IMR-90 (cell line): ENCODE data around the gene RASL11A. TPM values are rescaled to one million over a fixed set of nuclear protein-coding genes. Genes with fewer than 3 reads are reported as not detected.

Source experiments
- ATAC-seq: fragments of 200-7000 bp; cut with Tn5 transposase; 2 replicates; pipeline ENCODE4 v1.9.1; 2020; ENCODE audit warnings: low read depth, mild to moderate bottlenecking, moderate library complexity
- BruUV-seq: library from RNA; stranded (reverse); fragments of 400-500 nt; replicated peaks from 2 replicates; lab custom pipeline; 2021; lab: Mats Ljungman, UMichigan
- CTCF ChIA-PET: fragments of 300-600 bp; formaldehyde crosslinking; extraction: SDS; loops from one replicate; lab custom pipeline; 2021; ENCODE audit warnings: antibody characterized with exemption; lab: Yijun Ruan, JAX
- POLR2A ChIA-PET: fragments of 300-600 bp; sonication (Branson Sonifier 250); formaldehyde crosslinking; loops from one replicate; lab custom pipeline; 2022; ENCODE audit warnings: antibody characterized with exemption; ENCODE audit not compliant: unreplicated experiment; lab: Charles Lee
- DNase-seq: peaks from one replicate; pipeline ENCODE4 v3.0.0; 2013
- H2AFZ ChIP-seq: replicated peaks from 2 replicates; pipeline ENCODE3; 2013; ENCODE audit warnings: low read length, mild to moderate bottlenecking; ENCODE audit not compliant: poor library complexity
- H2AK5ac ChIP-seq: 2 replicates; pipeline ENCODE4 v1.6.1; 2013; ENCODE audit warnings: low read depth, low read length, inconsistent platforms
- H2AK9ac ChIP-seq: replicated peaks from 2 replicates; pipeline ENCODE3; 2013; ENCODE audit warnings: mild to moderate bottlenecking, low read depth, low read length, moderate library complexity; ENCODE audit not compliant: poor library complexity
- H2BK120ac ChIP-seq: 2 replicates; pipeline ENCODE4 v1.6.1; 2013; ENCODE audit warnings: low read depth, low read length, inconsistent platforms
- H2BK15ac ChIP-seq: 3 replicates; pipeline ENCODE4 v1.6.1; 2013; ENCODE audit warnings: low read depth, low read length, inconsistent platforms
- H2BK20ac ChIP-seq: 2 replicates; pipeline ENCODE4 v1.6.1; 2013; ENCODE audit warnings: low read depth, mild to moderate bottlenecking, inconsistent platforms, low read length, moderate library complexity
- H2BK5ac ChIP-seq: 2 replicates; pipeline ENCODE4 v1.6.1; 2013; ENCODE audit warnings: mild to moderate bottlenecking, low read depth, low read length, inconsistent platforms; ENCODE audit not compliant: poor library complexity, severe bottlenecking
- H3K14ac ChIP-seq: replicated peaks from 2 replicates; pipeline ENCODE4 v1.6.1; 2013; ENCODE audit warnings: low read depth, low read length, inconsistent platforms
- H3K18ac ChIP-seq: 2 replicates; pipeline ENCODE4 v1.6.1; 2013; ENCODE audit warnings: low read depth, low read length, control low read depth
- H3K23ac ChIP-seq: 2 replicates; pipeline ENCODE4 v1.6.1; 2013; ENCODE audit warnings: low read depth, low read length, inconsistent platforms
- H3K27ac ChIP-seq: 2 replicates; pipeline ENCODE4 v1.5.1; 2013; ENCODE audit warnings: mild to moderate bottlenecking, control low read depth, low read length; ENCODE audit not compliant: insufficient read depth
- H3K27me3 ChIP-seq: 2 replicates; pipeline ENCODE4 v1.6.1; 2013; ENCODE audit warnings: low read length; ENCODE audit not compliant: control insufficient read depth, insufficient read depth
- H3K36me3 ChIP-seq: 2 replicates; pipeline ENCODE4 v1.6.1; 2013; ENCODE audit warnings: low read length, mixed read lengths; ENCODE audit not compliant: control insufficient read depth, insufficient read depth
- H3K4ac ChIP-seq: 2 replicates; pipeline ENCODE4 v1.6.1; 2013; ENCODE audit warnings: low read depth, low read length, inconsistent platforms
- H3K4me1 ChIP-seq: 2 replicates; pipeline ENCODE4 v1.6.1; 2013; ENCODE audit warnings: low read length, mixed read lengths; ENCODE audit not compliant: control insufficient read depth, insufficient read depth
- H3K4me2 ChIP-seq: 2 replicates; pipeline ENCODE4 v1.6.1; 2013; ENCODE audit warnings: low read depth, mild to moderate bottlenecking, control low read depth, low read length, moderate library complexity
- H3K4me3 ChIP-seq: 2 replicates; pipeline ENCODE4 v1.5.1; 2013; ENCODE audit warnings: low read depth, mild to moderate bottlenecking, control low read depth, low read length, moderate library complexity; ENCODE audit not compliant: insufficient read depth
- H3K56ac ChIP-seq: 2 replicates; pipeline ENCODE4 v1.6.1; 2013; ENCODE audit warnings: low read length, inconsistent platforms; ENCODE audit not compliant: insufficient read depth; ENCODE audit errors: extremely low read depth
- H3K79me1 ChIP-seq, 2 experiments: 2 replicates each; pipeline ENCODE4 v1.6.1; 2013; ENCODE audit warnings: low read length in 2 of 2, inconsistent platforms in 1 of 2, low read depth in 1 of 2
- H3K9ac ChIP-seq: 2 replicates; pipeline ENCODE4 v1.6.1; 2013; ENCODE audit warnings: low read depth, low read length, control low read depth
- H3K9me1 ChIP-seq: 2 replicates; pipeline ENCODE4 v1.6.1; 2013; ENCODE audit warnings: low read length, inconsistent platforms; ENCODE audit not compliant: insufficient read depth
- H3K9me3 ChIP-seq: 2 replicates; pipeline ENCODE4 v1.6.1; 2013; ENCODE audit warnings: low read length; ENCODE audit not compliant: control insufficient read depth, insufficient read depth
- H4K20me1 ChIP-seq: 2 replicates; pipeline ENCODE4 v1.6.1; 2013; ENCODE audit warnings: low read length, inconsistent platforms; ENCODE audit not compliant: insufficient read depth
- H4K5ac ChIP-seq: 2 replicates; pipeline ENCODE4 v1.6.1; 2013; ENCODE audit warnings: mild to moderate bottlenecking, low read depth, low read length, control low read depth
- H4K8ac ChIP-seq, 2 experiments: 2 replicates each; pipeline ENCODE4 v1.6.1; 2013; ENCODE audit warnings: low read depth in 2 of 2, low read length in 2 of 2, control low read depth in 1 of 2, inconsistent platforms in 1 of 2
- H4K91ac ChIP-seq: 2 replicates; pipeline ENCODE4 v1.6.1; 2013; ENCODE audit warnings: low read depth, low read length, inconsistent platforms; ENCODE audit not compliant: insufficient read depth
- BHLHE40 ChIP-seq: fragments of 150-350 bp; IDR thresholded peaks from 2 replicates; pipeline ENCODE4 v1.6.1; 2016; ENCODE audit warnings: mild to moderate bottlenecking, low read depth, low read length
- CEBPB ChIP-seq: IDR thresholded peaks from 2 replicates; pipeline ENCODE4 v1.6.1; 2012; ENCODE audit warnings: low read depth, low read length, improper control_type of control experiment
- CHD1 ChIP-seq: IDR thresholded peaks from 2 replicates; pipeline ENCODE4 v1.6.1; 2012; ENCODE audit warnings: low read depth, low read length, improper control_type of control experiment
- ELK1 ChIP-seq: fragments of 150-350 bp; IDR thresholded peaks from 2 replicates; pipeline ENCODE4 v1.6.1; 2016; ENCODE audit warnings: low read depth, mild to moderate bottlenecking, low read length, moderate library complexity, borderline replicate concordance
- FOS ChIP-seq: fragments of 150-350 bp; IDR thresholded peaks from 2 replicates; pipeline ENCODE4 v1.6.1; 2016; ENCODE audit warnings: low read depth, low read length
- MAFK ChIP-seq: IDR thresholded peaks from 2 replicates; pipeline ENCODE4 v1.6.1; 2012; ENCODE audit warnings: low read depth, low read length, improper control_type of control experiment
- MAZ ChIP-seq: IDR thresholded peaks from 2 replicates; pipeline ENCODE4 v1.6.1; 2012; ENCODE audit warnings: low read depth, mild to moderate bottlenecking, low read length, improper control_type of control experiment, moderate library complexity, borderline replicate concordance
- MXI1 ChIP-seq: IDR thresholded peaks from 2 replicates; pipeline ENCODE4 v1.6.1; 2012; ENCODE audit warnings: low read depth, mild to moderate bottlenecking, low read length, moderate library complexity, borderline replicate concordance
- NFE2L2 ChIP-seq: fragments of 150-350 bp; IDR thresholded peaks from 2 replicates; pipeline ENCODE4 v1.6.1; 2016; ENCODE audit warnings: low read depth, mild to moderate bottlenecking, low read length
- POLR2A ChIP-seq: IDR thresholded peaks from 2 replicates; pipeline ENCODE4 v1.6.1; 2012; ENCODE audit warnings: mild to moderate bottlenecking, low read depth, low read length
- RAD21 ChIP-seq: IDR thresholded peaks from 2 replicates; pipeline ENCODE4 v1.6.1; 2012; ENCODE audit warnings: low read length, improper control_type of control experiment
- RCOR1 ChIP-seq: IDR thresholded peaks from 2 replicates; pipeline ENCODE4 v1.6.1; 2012; ENCODE audit warnings: mild to moderate bottlenecking, low read length, improper control_type of control experiment; ENCODE audit not compliant: insufficient replicate concordance
- RFX5 ChIP-seq: IDR thresholded peaks from 2 replicates; pipeline ENCODE4 v1.8.0; 2012; ENCODE audit warnings: low read depth, mild to moderate bottlenecking, low read length, moderate library complexity
- SMC3 ChIP-seq: fragments of 150-350 bp; IDR thresholded peaks from 2 replicates; pipeline ENCODE4 v1.6.1; 2016; ENCODE audit warnings: low read depth, mild to moderate bottlenecking, antibody characterized with exemption, low read length, moderate library complexity
- USF2 ChIP-seq: fragments of 150-350 bp; IDR thresholded peaks from 2 replicates; pipeline ENCODE4 v1.6.1; 2017; ENCODE audit warnings: mild to moderate bottlenecking, antibody characterized with exemption, low read length, low read depth
- WGBS, 2 experiments: methylation state at CpG; one replicate each; pipeline versions ENCODE4 v1.1.5 to v1.1.7; 2013; ENCODE audit warnings: missing lambda C conversion rate in 2 of 2; ENCODE audit not compliant: insufficient read length in 1 of 2; ENCODE audit errors: extremely low coverage in 2 of 2; 5-methylcytosine and 5-hydroxymethylcytosine counted together
- dilution Hi-C: fragments of 300-500 bp; cut with HindIII; formaldehyde crosslinking; loops from one replicate; pipeline ENCODE4 v1.14.3; 2018; ENCODE audit warnings: low sequenced_read_pairs; ENCODE audit not compliant: unreplicated experiment
- in situ Hi-C: fragments of 300-500 bp; cut with MboI; formaldehyde crosslinking; loops from 3 replicates; pipeline ENCODE4 v1.14.3; 2019; ENCODE audit warnings: low sequenced_read_pairs, inconsistent platforms, mixed read lengths
- intact Hi-C: fragments of 100-400 bp; cut with micrococcal nuclease; formaldehyde crosslinking; loops from 2 replicates; pipeline ENCODE4 v1.10.0; 2022
- polyA plus RNA-seq, 3 experiments: library from polyadenylated mRNA; depleted of rRNA; stranded (reverse); fragments of >200 nt; gene quantifications; 2 replicates each; pipeline ENCODE4 v1.2.3, GENCODE V29; 2012; ENCODE audit warnings: low replicate concordance in 1 of 3
- total RNA-seq: library from RNA; depleted of rRNA; stranded (reverse); fragments of >200 nt; gene quantifications from 2 replicates; pipeline ENCODE4 v1.2.3, GENCODE V29; 2012
- TF ChIP-seq, protein P1 (sequence below): conservative IDR thresholded peaks from 2 replicates; pipeline ENCODE4 v1.5.1; 2012; ENCODE audit warnings: mild to moderate bottlenecking, low read depth, low read length, improper control_type of control experiment

The RASL11A gene
- total and polyA plus RNA-seq, 2 of the 4 experiments (the other 2 are of a cell fraction): 10.4 to 18.5 TPM

DNA sequence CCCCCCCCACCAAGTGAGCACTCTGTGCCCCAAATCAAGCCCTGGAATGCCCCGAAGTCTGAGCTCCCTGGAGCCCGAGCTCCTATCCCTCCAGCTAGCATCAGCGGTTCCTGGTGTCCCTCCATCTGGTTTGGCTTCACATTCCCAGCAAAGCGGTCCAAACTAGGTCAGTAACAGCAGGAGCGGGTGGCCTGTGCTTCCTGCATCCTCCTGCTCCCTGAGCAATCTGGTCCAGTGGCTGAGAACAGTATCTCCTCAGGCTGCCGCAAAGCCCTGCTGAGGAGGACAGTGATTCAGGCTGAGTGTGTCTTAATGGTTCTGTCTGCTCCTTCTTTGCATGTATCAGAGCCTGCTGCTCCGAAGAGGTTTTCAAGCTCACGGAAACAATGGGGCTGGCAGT, 25.9 kb downstream of the RASL11A start:
- Histone ChIP-seq H2AFZ (no peak overlapping the region), H4K5ac (no peak overlapping the region), H3K9ac (no peak overlapping the region), H3K56ac (no peak overlapping the region), H2AK9ac (no peak overlapping the region), H3K9me1 (no peaks in the 10 kb centered on the region), H3K4me1 (no peaks in the 10 kb centered on the region), H3K36me3 (no peaks in the 10 kb centered on the region), H3K4me2 (no peak overlapping the region), H3K27me3 (peaks cover 48% of the 10 kb centered on the region), H2BK5ac (no peak overlapping the region), H2BK120ac (no peak overlapping the region), H3K23ac (no peak overlapping the region), H3K27ac (no peak overlapping the region), H3K4ac (no peak overlapping the region), H4K20me1 (no peaks in the 10 kb centered on the region), H3K79me1 (no peaks in the 10 kb centered on the region), H3K9me3 (no peaks in the 10 kb centered on the region; the same call in 1 of the 2 replicates), H2BK20ac (no peak overlapping the region), H4K8ac (no peak overlapping the region), H2BK15ac (no peak overlapping the region), H3K4me3 (no peak overlapping the region), H2AK5ac (no peak overlapping the region), H3K18ac (no peak overlapping the region), H3K14ac (no peak overlapping the region), H4K91ac (no peak overlapping the region)
- ATAC-seq (no peak), DNase-seq (no peak)
- ChIA-PET POLR2A (no interaction called here), CTCF (no interaction called here)
- no TSS peak for BruUV-seq
- TF ChIP-seq USF2 (no peak), BHLHE40 (no peak), MAZ (no peak), RFX5 (no peak), MXI1 (no peak), CHD1 (no peak), RAD21 (no peak), FOS (no peak), ELK1 (no peak), NFE2L2 (no peak), MAFK (no peak), SMC3 (no peak), POLR2A (no peak), RCOR1 (no peak), CEBPB (no peak)
- TF ChIP-seq, protein P1, sequence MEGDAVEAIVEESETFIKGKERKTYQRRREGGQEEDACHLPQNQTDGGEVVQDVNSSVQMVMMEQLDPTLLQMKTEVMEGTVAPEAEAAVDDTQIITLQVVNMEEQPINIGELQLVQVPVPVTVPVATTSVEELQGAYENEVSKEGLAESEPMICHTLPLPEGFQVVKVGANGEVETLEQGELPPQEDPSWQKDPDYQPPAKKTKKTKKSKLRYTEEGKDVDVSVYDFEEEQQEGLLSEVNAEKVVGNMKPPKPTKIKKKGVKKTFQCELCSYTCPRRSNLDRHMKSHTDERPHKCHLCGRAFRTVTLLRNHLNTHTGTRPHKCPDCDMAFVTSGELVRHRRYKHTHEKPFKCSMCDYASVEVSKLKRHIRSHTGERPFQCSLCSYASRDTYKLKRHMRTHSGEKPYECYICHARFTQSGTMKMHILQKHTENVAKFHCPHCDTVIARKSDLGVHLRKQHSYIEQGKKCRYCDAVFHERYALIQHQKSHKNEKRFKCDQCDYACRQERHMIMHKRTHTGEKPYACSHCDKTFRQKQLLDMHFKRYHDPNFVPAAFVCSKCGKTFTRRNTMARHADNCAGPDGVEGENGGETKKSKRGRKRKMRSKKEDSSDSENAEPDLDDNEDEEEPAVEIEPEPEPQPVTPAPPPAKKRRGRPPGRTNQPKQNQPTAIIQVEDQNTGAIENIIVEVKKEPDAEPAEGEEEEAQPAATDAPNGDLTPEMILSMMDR: no peak
- in situ Hi-C loops (no loop called here), dilution Hi-C loops (no loop called here), intact Hi-C loops (no loop called here)
- WGBS, 2 experiments: 83% methylated on average over 6 of the region's 8 CpGs; no CpG with 5 or more reads in 1 of the 2 experiments
